Activated T-cell treated with anti-CD3 and anti-CD28 coated beads, Interleukin-2, amount 50 U/mL, for 4 hours (primary cell): Measurements from ENCODE around the gene TTLL12. TPM values are rescaled to one million over a fixed set of nuclear protein-coding genes. Genes with fewer than 3 reads are reported as not detected.

Source experiments
- ATAC-seq, 2 donors: fragments of 200-7000 bp; cut with Tn5 transposase; one replicate each; pipeline ENCODE4 v1.10.0; 2021
- DNase-seq: peaks from one replicate; pipeline ENCODE4 v3.0.0-alpha.2; 2020
- H3K27me3 Mint-ChIP-seq: one replicate; pipeline ENCODE4 v1.8.0; 2021; ENCODE audit warnings: low read depth, mixed read lengths
- H3K36me3 Mint-ChIP-seq: one replicate; pipeline ENCODE4 v1.8.0; 2022; ENCODE audit warnings: mixed read lengths; ENCODE audit not compliant: insufficient read depth
- H3K4me1 Mint-ChIP-seq: one replicate; pipeline ENCODE4 v1.8.0; 2021; ENCODE audit warnings: low read depth, mixed read lengths
- H3K4me3 Mint-ChIP-seq: one replicate; pipeline ENCODE4 v1.8.0; 2021; ENCODE audit warnings: mild to moderate bottlenecking, moderate library complexity, mixed read lengths
- H3K9me3 Mint-ChIP-seq: one replicate; pipeline ENCODE4 v1.8.0; 2021; ENCODE audit warnings: mixed read lengths
- total RNA-seq, 3 donors: library from RNA; stranded (reverse); gene quantifications; one replicate each; pipeline ENCODE4 v1.2.1, GENCODE V29; 2021

Gene TTLL12
- total RNA-seq, 3 donors from 2014 or later = 126 to 188 (median 163) TPM

DNA sequence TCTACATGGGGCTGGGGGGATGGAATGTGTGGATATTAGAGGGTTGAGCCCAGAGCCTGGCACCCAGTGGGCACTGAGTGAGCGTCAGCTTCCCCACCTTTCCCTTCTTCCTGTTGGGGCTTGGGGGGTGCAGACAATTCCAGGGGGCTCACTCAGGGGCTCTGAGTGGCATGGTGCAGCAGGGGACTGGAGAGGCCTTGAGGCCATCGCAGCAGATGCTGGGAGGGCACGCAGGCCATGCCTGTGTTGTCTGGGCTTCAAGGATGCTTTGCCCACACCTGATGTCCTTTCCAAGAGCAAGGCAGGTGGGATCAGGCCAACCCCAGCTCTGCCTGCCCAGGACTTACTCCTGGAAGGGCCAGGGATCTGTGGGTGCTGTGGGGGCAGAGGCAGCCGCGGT lies 11.2 kb upstream of the TTLL12 start:
- Mint-ChIP-seq H3K4me1 (no peaks in the 10 kb centered on the region), H3K4me3 (no peak overlapping the region), H3K36me3 (no peaks in the 10 kb centered on the region), H3K9me3 (no peaks in the 10 kb centered on the region), H3K27me3 (peaks cover 10% of the 10 kb centered on the region)
- no peak for DNase-seq
- ATAC-seq = no peak

- ATAC-seq = no peak
These were observed 10.5 kb upstream of the TTLL12 start for GRCh38 chr22:43197271-43197941.

GRCh38 chr22:43191831-43192230 lies 4.9 kb upstream of the TTLL12 start:
- Mint-ChIP-seq H3K36me3 (no peaks in the 10 kb centered on the region), H3K27me3 (peaks cover 2% of the 10 kb centered on the region), H3K9me3 (no peaks in the 10 kb centered on the region), H3K4me1 (peaks cover 8% of the 10 kb centered on the region), H3K4me3 (no peak overlapping the region)
- DNase-seq = no peak
- no peak for ATAC-seq

More at GRCh38 chr22:43197271-43197941, 10.5 kb upstream of the TTLL12 start:
- Mint-ChIP-seq H3K36me3 (no peaks in the 10 kb centered on the region), H3K9me3 (no peaks in the 10 kb centered on the region), H3K4me3 (no peak overlapping the region), H3K27me3 (peaks cover 10% of the 10 kb centered on the region), H3K4me1 (no peaks in the 10 kb centered on the region)
- DNase-seq = no peak

- Mint-ChIP-seq H3K36me3 (peaks cover 2% of the 10 kb centered on the region), H3K27me3 (no peaks in the 10 kb centered on the region), H3K4me1 (peaks cover 22% of the 10 kb centered on the region), H3K4me3 (peak overlapping the region; percentile 53), H3K9me3 (no peaks in the 10 kb centered on the region)
- ATAC-seq (no peak), DNase-seq (no peak)
These were observed 2.1 kb upstream of the TTLL12 start for GRCh38 chr22:43188829-43189545.

- Mint-ChIP-seq H3K36me3 (peaks cover 6% of the 10 kb centered on the region), H3K4me1 (peaks cover 23% of the 10 kb centered on the region), H3K9me3 (no peaks in the 10 kb centered on the region), H3K27me3 (no peaks in the 10 kb centered on the region), H3K4me3 (peak overlapping the region; percentile 84)
- peak; percentile 93 for ATAC-seq
- peak; percentile 95 for DNase-seq
These were observed 501 bp upstream of the TTLL12 start for GRCh38 chr22:43187171-43188099.

GRCh38 chr22:43185860-43186261 lies 1.1 kb downstream of the TTLL12 start:
- Mint-ChIP-seq H3K27me3 (no peaks in the 10 kb centered on the region), H3K4me3 (peak overlapping the region; percentile 86), H3K4me1 (peaks cover 25% of the 10 kb centered on the region), H3K36me3 (peaks cover 11% of the 10 kb centered on the region), H3K9me3 (no peaks in the 10 kb centered on the region)
- ATAC-seq (no peak), DNase-seq (no peak)

- Mint-ChIP-seq H3K27me3 (no peaks in the 10 kb centered on the region), H3K9me3 (no peaks in the 10 kb centered on the region), H3K36me3 (peaks cover 18% of the 10 kb centered on the region), H3K4me1 (peaks cover 23% of the 10 kb centered on the region), H3K4me3 (peak overlapping the region; percentile 61)
- ATAC-seq (no peak), DNase-seq (no peak)
These were observed 3.2 kb downstream of the TTLL12 start for GRCh38 chr22:43183496-43184277.

DNA sequence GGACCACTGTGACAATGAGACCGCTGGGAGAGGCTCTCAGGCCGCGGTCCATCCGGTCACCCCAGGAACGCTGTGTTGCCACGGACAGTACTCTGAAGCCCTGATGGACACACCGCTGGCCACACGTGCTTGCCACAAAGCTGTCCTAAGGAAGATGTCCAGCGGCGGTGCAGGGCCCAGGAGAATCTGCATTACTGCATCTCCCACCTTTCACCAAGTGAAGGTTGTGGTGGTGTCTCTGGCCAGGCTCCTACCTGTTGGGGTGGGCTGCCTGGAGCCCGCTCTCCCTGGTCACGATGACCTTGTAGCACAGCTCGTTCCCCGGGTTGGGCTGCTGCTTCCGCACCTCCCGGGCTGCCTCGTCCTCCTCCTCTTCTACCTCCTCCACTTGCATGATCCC lies 4.2 kb downstream of the TTLL12 start:
- Mint-ChIP-seq H3K4me1 (peaks cover 19% of the 10 kb centered on the region), H3K9me3 (no peaks in the 10 kb centered on the region), H3K4me3 (no peak overlapping the region), H3K36me3 (peaks cover 21% of the 10 kb centered on the region), H3K27me3 (no peaks in the 10 kb centered on the region)
- DNase-seq (no peak), ATAC-seq (no peak)

- no peaks in the 10 kb centered on the region for H3K27me3 Mint-ChIP-seq
- DNase-seq = no peak
- H3K36me3 Mint-ChIP-seq = peaks cover 21% of the 10 kb centered on the region
- H3K4me3 Mint-ChIP-seq = no peak overlapping the region
- peaks cover 17% of the 10 kb centered on the region for H3K4me1 Mint-ChIP-seq
- H3K9me3 Mint-ChIP-seq = no peaks in the 10 kb centered on the region
- no peak for ATAC-seq
These were observed 4.8 kb downstream of the TTLL12 start for GRCh38 chr22:43182118-43182517.

DNA sequence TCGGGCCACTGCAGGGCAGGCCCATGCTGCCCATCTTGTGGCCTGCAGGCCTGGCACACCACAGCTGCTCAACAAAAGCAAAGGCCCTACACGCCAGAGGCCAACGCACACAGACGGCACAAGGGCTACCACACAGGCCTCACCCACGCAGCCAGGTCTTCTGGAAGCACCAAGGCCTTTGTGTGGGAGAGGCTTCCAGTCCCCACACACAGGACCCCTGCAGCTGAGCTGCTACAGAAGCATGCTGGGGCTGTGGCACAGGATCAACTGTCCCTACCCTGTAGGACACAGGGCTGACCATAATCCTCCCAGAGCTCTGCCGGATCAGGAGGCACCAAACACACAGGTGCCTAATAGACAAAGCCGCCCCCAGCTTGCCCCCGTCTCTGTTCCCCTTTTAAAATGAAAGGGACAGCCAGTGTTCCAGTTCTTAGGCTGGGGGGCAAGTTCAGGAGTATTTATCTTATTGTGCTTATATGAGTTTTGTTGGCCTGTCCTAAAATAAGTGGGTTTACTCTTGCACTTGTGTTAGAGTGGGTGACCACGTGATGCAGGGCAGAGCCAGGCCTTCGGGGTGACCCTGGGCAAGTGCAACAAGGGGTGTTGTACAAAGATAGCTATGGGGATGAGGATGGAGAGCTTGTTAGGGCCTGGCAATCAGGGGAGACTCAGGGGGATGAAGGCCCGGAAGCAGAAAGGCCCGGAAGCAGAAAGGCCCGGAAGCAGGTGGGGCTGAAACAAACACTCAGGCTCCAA lies 5.4 kb downstream of the TTLL12 start:
- Mint-ChIP-seq H3K4me3 (no peak overlapping the region), H3K36me3 (peaks cover 21% of the 10 kb centered on the region), H3K27me3 (no peaks in the 10 kb centered on the region), H3K9me3 (no peaks in the 10 kb centered on the region), H3K4me1 (peaks cover 17% of the 10 kb centered on the region)
- no peak for DNase-seq
- ATAC-seq = no peak

- H3K4me3 Mint-ChIP-seq = no peak overlapping the region
- no peaks in the 10 kb centered on the region for H3K9me3 Mint-ChIP-seq
- peaks cover 15% of the 10 kb centered on the region for H3K4me1 Mint-ChIP-seq
- ATAC-seq = no peak
- H3K36me3 Mint-ChIP-seq = peaks cover 21% of the 10 kb centered on the region
- no peak for DNase-seq
- no peaks in the 10 kb centered on the region for H3K27me3 Mint-ChIP-seq
These were observed 6.3 kb downstream of the TTLL12 start for GRCh38 chr22:43180670-43181069.

- no peak overlapping the region for H3K4me3 Mint-ChIP-seq
- no peak for ATAC-seq
- no peaks in the 10 kb centered on the region for H3K27me3 Mint-ChIP-seq
- no peaks in the 10 kb centered on the region for H3K9me3 Mint-ChIP-seq
- no peak for DNase-seq
- H3K36me3 Mint-ChIP-seq = peaks cover 21% of the 10 kb centered on the region
- peaks cover 10% of the 10 kb centered on the region for H3K4me1 Mint-ChIP-seq
These were observed 7.1 kb downstream of the TTLL12 start for GRCh38 chr22:43179911-43180195.

DNA sequence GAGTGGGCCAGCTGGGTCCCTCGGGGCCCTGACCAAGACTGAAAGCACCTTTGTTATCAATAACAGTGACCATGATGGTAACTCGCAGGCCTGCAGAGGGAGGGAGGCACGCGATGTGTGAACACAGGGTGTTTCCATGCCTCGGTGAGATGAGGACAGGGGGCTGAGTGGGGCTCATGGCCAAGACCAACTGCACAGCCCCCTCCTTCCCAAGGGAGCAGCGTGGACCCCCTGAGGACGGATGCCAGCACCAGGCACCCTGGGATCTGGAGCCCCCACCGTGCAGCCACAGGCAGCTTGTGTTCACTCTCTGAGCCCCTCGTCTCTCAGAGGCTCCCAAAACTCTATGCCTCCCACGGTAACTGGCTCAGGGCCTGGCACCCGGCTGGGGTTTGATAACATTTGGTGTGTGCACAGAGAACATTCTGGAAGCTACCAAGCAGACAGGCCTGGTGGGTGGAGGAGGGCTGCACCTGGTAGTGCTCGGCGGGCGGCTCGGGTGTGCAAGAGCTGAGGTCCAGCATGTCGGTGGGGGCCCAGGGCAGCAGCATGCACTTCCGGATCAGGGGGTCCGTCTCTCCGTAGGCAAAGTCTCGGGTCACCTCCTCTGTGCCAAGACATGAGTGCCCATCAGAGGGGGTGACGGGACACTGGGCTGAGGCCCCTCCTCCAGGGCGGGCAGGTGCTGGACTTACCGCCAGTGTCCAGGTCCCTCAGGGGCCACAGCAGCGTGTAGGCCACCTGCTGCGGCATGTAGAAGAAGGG lies 7.6 kb downstream of the TTLL12 start:
- Mint-ChIP-seq H3K9me3 (no peaks in the 10 kb centered on the region), H3K36me3 (peaks cover 21% of the 10 kb centered on the region), H3K4me1 (peaks cover 6% of the 10 kb centered on the region), H3K27me3 (no peaks in the 10 kb centered on the region), H3K4me3 (no peak overlapping the region)
- DNase-seq (no peak), ATAC-seq (no peak)
